NCI-H226 (cell line): ENCODE measurements around the gene SLFN12.
"Not testable (repeated sequence)": the region's sequence is repeated elsewhere in the genome, so short reads cannot be mapped to it uniquely, and the experiment has no call there.

Source experiments
- DNase-seq: peaks from one replicate; pipeline ENCODE4 v3.0.0-alpha.2; 2015

The SLFN12 gene

DNA sequence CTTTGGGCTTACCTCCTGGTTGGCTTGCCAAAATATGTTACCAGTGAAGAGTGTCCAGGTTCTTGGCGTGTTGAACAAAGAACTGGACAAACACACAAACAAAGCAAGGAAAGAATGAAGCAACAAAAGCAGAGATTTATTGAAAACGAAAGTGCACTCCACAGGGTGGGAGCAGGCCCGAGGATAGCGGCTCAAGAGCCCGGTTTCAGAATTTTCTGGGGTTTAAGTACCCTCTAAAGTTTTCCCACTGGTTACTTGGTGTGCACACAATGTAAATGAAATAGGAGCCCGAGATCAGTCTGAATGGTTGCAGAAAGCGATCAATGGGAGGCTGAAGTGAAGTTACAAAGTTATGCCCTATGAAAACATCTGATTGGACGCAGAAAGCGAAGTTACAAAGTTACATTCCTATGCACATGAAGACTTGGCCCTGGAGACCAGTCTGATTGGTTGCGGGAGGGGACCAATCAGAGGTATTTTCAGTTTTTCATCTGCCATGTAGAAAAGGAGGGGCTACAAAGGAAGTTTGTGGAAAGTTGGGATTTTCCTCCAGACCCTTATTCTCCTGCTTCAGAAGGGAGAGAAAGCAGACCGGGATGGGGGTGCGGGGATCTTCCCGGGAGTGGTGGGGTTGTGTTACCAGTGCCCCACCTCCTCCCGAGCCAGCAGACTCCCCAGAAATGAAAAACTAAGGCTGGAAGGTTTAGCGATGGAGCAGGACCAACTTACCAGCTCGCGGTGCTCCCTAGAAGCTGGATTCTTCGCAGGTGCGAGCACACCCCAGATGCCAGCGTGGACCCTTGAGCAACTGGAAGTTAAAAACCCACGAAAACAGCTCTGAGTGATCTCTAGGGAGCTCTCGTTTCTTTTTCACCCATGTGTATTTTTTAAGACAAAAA lies at the start of gene SLFN12:
Gene SLFN12 (minus strand): TSS at position 325 of the 899 bp plus-strand sequence. CDS start 9,472 bp downstream, outside the sequence.
- DNase-seq: peak; percentile 95

DNA sequence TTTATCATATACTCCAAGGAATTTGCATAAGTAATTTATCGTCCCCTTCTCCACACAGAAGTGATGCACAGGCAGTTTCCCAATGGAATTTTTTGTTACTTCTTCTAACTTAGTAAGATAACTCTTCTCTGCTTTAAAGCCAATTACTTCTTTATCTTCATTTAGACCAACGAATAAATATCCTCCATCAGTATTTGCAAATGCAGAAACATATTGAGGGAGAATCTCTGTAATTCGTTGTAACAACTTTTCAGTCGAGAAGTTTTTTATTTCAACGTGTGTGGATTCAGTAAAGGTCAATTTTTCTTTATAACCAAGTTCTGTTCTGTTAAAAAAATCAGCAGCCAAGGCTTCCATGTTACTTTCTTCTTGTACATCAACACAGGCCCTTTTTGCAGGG lies 47.0 kb upstream of the SLFN12 start:
- DNase-seq: no peak

DNA sequence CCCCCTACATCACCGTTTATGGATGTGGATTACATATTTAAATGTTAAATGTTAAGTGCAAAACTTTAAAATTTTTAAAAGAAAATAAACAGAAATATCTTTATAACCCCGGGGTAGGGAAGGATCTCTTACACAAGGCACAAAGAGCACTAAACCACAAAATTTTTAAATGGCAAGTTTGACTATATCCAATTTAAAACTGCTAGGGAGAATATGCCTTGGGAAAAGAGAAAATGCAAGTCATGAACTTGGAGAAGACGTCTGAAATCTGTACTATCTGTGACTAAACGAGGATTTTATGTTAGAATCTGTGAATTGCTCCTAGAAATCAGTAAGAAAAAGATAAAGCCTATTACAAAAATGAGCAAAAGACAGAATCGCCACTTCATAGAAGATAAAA lies 44.9 kb upstream of the SLFN12 start:
- no peak for DNase-seq

DNA sequence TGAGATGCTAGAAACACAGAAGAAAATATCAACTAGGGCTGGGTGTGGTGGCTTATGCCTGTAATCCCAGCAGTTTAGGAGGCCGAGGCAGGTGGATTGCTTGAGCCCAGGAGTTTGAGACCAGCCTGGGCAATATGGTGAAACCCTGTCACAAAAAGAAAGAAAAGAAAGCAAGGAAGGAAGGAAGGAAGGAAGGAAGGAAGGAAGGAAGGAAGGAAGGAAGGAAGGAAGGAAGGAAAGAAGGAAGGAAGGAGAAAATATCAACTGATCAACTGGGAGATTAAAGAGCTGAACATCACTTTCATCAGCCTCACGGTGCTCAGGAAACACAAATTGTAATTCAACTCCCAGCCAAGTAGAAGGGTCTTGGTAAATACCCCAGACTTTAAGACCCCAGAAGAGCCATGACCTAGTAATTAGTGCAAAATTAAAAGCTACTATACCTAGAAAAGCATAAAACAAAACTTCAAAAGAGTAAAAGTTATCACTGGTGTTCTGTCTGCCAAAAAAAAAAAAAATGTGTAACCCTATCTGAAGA lies 44.1 kb upstream of the SLFN12 start:
- DNase-seq: no peak

DNA sequence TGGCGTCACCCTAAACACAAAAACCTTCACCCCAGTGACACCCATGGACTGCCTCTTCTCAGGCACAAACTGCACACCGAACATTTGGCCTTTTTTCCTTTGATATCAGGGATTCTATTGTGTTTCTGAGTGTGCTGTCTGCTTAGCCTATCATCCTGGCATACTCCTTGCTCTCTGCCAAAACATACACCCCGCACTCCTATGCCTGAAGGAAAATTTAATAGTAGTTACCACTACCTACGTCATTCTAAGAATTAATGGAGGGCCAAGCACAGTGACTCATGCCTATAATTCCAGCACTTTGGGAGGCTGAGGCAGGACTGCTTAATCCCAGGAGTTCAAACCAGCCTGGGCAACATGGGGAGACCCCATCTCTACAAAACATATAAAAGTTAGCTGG lies 36.2 kb upstream of the SLFN12 start:
- DNase-seq: no peak

DNA sequence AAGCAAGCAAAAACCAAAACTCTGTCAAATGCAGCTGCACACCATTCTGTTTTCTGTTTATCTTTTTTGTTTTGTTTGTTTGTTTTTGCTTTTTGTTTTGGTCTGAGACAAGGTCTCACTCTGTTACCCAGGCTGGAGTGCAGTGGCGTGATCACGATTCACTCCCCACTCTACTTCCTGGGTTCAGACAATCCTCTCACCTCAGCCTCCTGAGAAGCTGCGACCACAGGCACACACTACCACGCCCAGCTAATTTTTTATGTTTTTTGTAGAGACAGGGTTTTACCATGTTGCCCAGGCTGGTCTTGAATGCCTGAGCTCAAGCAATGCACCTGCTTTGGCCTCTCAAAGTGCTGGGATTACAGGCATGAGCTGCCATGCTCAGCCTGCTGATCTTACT lies 35.5 kb upstream of the SLFN12 start:
- DNase-seq: no peak

DNA sequence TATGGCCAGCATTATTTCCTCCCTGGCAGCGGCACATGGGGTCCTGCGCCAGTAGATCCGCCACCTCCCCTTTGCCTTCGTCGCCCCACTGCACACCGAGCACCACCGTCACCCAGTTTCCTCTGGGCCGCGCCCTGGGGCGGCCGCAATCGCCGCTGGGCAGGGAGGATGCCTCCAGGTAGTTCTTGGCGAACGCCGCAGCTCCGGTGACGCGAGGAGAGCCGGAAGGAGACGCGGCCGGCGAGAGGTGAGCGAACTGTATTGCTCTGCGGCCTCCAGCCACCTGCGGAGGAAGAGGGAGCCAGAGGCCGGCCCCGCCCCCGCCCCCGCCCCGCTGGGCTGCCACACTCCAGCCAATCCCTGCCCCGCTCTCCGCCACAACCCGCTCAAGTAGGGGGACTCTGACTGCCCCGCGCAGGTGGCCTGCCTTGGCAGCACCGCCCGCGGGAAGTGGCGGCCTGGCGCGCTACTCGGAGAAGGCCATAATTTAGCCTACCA lies 28.1 kb upstream of the SLFN12 start:
- DNase-seq: peak; percentile 38

DNA sequence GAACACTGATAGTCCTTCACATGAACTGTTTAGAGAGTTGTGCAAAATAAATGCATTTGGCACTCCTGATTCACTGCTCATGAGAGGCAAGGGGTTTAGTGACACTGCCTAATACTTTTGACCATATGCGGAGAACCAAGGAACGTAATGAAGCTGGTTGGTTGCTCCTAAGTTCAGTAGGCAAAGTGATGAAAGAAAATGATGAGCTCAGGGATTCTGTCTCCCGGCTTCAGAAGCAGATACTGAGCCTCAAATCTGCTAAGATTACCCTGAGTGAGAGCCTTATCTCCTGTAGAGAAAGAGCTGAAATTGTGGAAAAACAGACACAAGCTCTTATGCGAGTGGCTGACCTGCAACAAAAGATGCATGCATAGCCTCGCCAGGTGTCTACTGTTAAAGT lies 21.7 kb upstream of the SLFN12 start:
- DNase-seq: not testable (repeated sequence)

DNA sequence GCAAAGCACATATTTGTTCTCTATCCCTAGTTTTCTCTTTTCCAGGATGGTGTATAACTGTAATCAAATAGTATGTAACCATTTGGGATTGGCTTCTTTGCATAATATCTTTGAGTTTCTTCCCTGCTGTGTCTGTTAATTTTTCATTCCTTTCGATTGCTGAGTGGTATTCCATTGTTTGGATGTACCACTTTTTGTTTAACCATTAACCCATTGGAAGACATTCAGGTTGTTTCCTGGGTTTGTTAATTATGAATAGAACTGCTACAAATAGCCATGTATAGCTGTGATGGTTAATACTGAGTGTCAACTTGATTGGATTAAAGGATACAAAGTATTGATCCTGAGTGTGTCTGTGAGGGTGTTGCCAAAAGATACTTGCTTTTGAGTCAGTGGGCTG lies 20.9 kb upstream of the SLFN12 start:
- DNase-seq: no peak

DNA sequence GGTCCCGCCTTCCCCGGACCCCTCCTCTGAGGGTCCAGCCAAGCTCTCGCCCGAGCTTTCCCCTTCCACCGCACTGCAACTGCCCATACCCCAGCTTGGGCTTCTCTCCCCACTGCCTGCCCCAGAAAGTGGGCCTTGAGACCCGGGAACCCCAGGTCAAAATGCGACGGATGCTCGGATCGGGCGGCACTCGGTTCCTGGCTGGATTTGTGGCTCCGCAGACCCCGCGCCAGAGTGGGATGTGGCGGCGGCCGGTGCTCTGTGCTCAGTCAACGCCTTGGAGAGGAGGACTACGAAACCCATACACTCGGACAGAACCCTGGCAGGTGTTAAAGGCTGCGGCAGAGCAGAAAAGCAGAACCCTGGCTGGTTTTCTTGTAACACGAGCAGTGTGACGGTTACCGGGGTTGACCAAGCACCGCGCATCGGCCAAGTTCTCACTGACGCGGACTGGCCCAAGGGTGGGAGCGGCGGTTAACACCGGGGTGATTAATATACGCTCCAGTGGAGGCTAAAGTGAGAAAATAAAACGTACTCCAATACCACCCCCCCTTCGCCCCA lies 17.2 kb upstream of the SLFN12 start:
- no peak for DNase-seq

DNA sequence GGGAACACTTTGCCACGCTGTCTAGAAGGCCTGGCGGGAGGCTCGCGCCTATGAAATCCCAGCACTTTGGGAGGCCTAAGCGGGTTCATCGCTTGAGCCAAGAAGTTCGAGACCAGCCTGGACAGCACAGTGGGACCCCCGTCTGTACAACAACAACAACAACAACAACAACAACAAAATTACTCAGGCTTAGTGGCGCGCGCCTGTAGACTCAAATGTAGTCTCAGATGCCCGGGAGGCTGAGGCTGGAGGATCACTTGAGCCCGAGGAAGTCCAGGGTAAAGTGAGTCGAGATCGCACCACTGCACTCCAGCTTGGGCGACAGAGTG lies 16.6 kb upstream of the SLFN12 start:
- no peak for DNase-seq

DNA sequence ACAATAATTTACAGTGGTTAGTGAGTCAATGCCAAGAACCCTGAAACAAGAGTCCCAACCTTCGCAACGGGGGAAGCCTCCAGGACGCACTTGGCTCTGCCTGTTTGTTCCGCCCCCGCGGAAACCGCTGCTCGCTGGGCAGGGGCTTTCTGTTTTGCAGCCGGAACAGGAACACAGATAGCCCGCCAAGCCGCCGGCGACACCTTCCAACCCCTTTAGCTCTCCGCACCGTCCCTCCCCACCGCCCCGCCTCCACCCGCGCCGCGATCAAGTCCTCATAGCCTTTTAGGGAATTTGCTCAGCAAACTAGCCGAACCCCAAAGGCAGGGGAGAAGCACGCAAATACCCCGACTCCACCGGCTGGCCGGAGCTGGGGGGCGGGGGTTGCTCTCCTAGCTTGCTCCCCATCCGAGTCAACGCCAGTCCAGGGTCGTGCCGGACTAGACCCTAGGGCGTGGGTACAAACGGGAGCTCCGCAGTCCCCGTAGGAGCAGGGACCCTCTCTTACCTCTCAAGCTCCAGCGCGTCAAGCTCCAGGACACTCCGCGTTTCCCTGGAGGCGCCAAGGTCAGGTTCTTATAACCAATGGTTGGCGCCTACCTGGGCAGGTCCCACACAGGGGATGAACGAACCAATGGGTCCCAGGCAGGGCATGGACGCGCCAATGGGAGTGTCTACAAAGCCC lies 16.1 kb upstream of the SLFN12 start, which contains the start of gene SLFN13:
Gene SLFN13 (minus strand): TSS at position 553 of the 685 bp plus-strand sequence. CDS start 3,086 bp downstream, outside the sequence.
- peak; percentile 47 for DNase-seq

DNA sequence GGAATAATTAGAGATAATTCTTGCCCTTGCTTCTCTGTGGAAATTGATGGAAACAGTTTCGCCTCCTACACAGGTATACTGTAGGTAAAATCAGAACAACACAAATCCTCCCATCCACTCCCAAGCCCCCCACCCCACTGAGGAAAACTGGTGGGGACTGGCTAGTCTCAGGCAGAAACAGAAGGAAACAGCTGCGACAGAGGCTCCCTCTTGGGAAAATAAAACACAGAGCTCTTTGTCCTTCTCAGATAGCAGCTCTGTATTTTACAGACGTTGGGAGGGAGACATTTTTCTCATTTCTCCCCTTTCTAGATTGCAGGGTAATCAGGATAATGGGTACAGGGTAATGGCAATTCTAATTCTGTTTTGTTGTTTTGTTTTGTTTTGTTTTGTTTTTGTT lies 15.2 kb upstream of the SLFN12 start:
- DNase-seq: no peak

DNA sequence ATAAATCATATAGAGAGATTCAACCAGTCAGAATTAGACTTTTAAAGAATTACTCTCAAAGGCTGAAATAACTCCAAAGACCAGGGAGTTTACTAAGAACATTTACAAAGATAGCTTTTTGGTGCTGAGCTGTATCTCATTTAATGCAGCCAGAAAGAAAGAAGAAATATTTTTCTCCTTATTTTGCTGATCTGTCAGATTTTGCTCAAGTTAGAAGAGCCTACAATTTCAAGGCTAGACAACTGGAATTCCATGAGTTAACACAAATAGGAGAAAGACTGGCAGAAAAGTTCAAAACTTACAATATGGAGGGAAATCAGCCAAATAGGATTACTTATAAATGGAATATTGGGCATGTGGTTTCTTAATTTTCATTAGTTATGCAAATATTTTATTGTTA lies 6.1 kb upstream of the SLFN12 start:
- DNase-seq: no peak

DNA sequence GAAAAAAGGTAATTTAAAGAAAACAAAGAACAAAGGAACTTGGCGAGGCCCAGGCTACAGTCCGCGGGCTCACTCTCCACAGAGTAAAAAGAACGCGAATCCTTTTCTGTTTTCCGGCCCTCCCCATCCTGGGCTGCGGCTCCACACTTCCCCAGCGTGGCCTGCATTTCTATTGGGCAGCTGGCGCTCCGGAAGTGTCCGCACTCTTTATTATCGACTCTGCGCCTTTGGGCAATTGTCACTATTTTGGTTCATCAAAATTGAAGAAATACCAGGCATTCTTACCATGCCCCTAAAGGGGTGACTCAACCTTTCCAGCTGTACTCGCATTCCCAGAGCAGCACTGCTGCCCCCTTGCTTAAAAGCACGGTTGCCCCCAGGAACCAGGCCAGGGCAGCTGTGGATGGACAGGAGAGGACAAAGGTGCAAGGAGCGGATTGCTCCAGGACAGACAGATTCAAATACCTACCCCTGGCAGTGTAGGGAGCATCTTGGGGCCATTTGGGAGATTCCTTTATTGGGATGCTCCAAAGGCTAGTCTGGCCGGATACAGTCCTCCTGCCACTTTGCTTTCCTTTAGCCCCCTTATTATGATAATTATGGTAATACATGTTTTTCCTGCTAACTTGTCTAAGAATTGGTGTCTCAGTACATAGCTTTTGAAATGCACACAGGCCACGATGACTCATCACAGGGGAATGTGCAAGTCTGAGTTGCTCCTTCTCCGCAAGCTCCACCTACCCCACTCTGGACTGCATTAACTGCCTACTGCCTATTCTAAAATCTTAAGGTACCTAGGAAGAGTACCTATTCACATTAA lies 985 bp upstream of the SLFN12 start:
- DNase-seq: peak; percentile 98

DNA sequence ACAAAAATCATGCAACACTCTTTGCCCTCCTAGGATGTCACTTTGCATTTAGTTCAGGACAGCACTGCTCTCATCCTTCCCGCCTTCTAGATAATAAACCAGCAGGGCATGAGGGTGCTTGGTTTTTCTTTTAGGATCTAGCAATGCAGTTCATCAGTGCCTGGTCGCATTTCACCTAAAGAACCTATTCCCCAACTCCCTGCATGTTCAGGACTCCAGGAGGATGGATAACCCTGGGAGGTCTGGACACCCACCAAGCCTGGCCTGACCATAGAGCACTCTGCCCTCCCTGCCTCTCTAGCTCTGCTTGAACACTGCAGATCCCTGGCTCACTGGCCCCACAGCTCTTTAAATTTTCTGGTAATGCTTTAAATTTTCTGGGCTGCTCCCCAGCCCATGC lies 2.6 kb downstream of the SLFN12 start:
- DNase-seq: no peak

DNA sequence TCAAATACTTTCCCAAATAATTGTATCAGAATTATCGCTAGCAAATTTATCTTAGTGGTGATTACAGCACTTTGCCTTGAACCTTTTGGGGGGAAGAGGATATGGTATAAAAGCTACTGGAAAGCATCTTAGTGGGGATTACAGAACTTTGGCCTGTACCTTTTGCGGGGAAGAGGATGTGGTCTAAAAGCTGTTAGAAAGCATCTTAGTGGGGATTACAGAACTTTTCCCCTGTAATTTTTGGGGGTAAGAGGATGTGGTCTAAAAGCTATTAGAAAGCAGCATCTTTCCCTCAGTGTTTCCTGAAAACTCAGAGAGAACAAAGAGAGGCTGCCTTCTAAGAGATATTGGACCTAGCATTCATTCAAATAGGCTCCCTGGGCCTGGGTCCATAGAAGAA lies 4.1 kb downstream of the SLFN12 start:
- no peak for DNase-seq

DNA sequence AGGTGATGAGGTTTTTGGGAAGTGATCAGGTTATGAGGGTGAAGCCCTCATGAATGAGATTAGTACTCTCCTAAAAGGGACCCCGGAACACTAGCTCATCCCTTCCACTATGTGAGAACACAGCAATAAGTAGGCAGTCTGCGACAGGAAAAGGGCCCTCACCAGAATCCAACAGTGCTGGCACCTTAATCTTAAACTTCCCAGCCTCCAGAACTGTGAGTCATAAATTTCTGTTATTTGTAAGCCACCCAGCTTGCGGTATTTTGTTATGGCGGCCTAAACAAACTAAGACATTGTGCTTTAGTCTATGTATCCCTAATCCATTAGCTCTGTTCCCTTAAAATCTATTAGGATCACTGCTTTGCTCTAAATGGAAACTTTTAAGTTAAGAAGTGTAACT lies 8.5 kb downstream of the SLFN12 start:
- DNase-seq: peak; percentile 13

DNA sequence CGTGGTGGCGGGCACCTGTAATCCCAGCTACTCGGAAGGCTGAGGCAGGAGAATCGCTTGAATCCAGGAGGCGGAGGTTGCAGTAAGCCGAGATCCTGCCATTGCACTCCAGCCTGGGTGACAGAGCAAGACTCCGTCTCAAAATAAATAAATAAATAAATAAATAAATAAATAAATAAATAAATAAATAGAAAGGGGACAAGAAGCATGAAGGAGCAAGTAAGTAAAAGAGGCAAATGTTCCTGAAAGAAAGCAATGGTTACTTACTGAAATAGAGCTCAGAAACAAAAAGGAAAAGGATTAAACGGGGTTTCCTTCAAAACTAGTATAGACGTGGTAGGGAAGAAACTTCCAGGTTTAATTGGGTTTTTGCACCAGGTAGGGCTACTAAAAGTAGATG lies 11.2 kb downstream of the SLFN12 start:
- not testable (repeated sequence) for DNase-seq

DNA sequence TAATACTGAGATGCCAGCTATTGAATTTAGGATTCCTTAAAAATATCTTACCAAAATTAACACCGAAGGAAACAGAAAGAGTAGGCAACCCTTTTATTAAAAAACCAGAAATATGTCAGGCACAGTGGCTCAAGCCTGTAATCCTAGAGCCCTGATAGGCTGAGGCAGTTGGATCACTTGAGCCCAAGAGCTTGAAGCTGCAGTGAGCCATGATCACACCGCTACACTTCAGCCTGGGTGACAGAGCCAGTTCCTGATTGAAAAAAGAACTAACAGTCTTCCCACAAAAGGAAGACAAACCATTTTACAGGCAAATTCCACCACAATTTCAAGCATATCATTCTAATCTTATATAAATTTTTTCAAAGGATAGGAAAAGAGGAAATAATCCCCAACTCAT lies 15.6 kb downstream of the SLFN12 start:
- no peak for DNase-seq

DNA sequence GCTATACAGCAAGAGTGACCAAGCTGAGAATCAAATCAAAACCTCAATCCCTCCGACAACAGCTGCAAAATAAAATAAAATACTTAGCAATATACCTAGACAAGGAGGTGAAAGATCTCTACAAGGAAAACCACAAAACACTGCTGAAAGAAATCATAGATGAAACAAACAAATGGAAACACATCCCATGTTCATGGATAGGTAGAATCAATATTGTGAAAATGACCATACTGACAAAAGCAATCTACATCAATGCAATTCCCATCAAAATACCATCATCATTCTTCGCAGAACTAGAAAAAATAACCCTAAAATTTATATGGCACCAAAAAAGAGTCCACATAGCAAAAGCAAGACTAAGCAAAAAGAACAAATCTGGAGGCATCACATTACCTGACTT lies 17.6 kb downstream of the SLFN12 start:
- DNase-seq: not testable (repeated sequence)

DNA sequence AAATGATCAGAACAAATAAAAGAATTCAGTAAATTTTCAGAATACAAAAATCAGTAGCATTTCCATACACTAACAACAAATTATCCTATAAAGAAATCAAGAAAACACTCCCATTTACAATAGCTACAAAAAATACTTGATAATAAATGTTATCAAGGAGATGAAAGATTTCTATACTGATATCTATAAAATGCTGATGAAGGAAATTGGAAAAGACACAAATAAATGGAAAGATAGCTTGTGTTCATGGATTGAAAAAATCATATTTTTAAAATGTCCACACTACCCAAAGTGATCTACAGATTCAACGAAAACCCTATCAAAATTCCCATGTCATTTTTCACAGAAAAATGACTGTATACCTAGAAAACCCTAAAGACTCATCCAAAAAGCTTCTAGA lies 18.1 kb downstream of the SLFN12 start:
- no peak for DNase-seq

DNA sequence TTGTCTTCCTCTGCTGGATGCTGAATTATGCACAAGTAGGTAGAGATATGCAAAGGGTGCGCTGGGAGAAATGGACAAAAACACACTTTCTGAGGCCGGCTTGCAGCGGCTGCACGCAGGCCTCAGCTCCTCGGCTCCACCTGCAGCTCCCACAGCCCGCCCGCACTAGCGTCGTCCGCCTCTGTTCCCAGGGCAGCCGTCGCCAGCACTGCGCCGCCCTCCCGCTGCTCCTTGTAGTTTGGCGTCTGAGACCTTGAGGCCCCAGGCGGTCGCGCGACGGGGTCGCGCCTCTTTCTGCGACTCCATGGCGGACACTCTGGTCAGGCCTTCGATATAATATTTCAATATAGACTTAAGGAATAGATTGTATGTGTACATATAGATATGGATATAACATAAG lies 24.8 kb downstream of the SLFN12 start:
- DNase-seq: no peak
